GM12873 (cell line): ENCODE data around the gene MTM1.

ENCODE experiments used
- CTCF ChIP-seq: IDR thresholded peaks from 2 replicates; pipeline ENCODE4 v1.5.1; 2012; ENCODE audit warnings: low read depth, mild to moderate bottlenecking, moderate library complexity, low read length, control low read depth; ENCODE audit not compliant: insufficient read depth; ENCODE audit errors: missing control alignments

Gene MTM1

GRCh38 chrX:150623583-150623982 is 55.2 kb downstream of the MTM1 start:
- no peak for TF ChIP-seq CTCF

GRCh38 chrX:150625097-150625496 is 56.7 kb downstream of the MTM1 start:
- TF ChIP-seq CTCF = no peak

- TF ChIP-seq CTCF = no peak
Observed at GRCh38 chrX:150625875-150626274, 57.5 kb downstream of the MTM1 start.

- no peak for TF ChIP-seq CTCF
Observed at GRCh38 chrX:150627957-150628356, 59.5 kb downstream of the MTM1 start.

- TF ChIP-seq CTCF = no peak
Observed at GRCh38 chrX:150635952-150636351, 67.5 kb downstream of the MTM1 start.

- no peak for TF ChIP-seq CTCF
Observed at GRCh38 chrX:150642423-150642822, 74.0 kb downstream of the MTM1 start.

GRCh38 chrX:150643271-150643670 is 74.8 kb downstream of the MTM1 start:
- TF ChIP-seq CTCF = no peak
